ENCODE results near the gene STPG4. TPM values are rescaled to one million over a fixed set of nuclear protein-coding genes. Genes with fewer than 3 reads are reported as not detected.

Gene STPG4
- total RNA-seq (2014; rRNA removed; shearing (Covaris generic)), result not detected in 2 replicates
- not detected in 2 replicates for polyA plus RNA-seq (2016; fragmentation: Nextera tagmentation; extraction: Ambion mirVana)

GRCh38 chr2:47155091-47155876, at the start of gene STPG4:
Gene STPG4 (minus strand): TSS chr2:47155308. CDS start chr2:47155251, 57 bp downstream.
- no peaks in the 10 kb centered on the region for H3K27me3 ChIP-seq (replicated peaks; ENCODE audit: insufficient read depth)
- in situ Hi-C loops (cut with MboI), result loop anchor here (10.0 kb wide), 1 partner anchor 160 kb away; no protein-coding TSS in a partner anchor
- no peak within 1 kb of the TSS for H3K4me2 ChIP-seq (ENCODE audit: unreplicated experiment)
- peaks cover 78% of the 10 kb centered on the region for H3K36me3 ChIP-seq (ENCODE audit: low read depth)
- H3K9ac ChIP-seq, result no peak within 1 kb of the TSS; the same call in 1 of the 2 replicates
- H3K4me3 ChIP-seq, result no peak within 1 kb of the TSS
- H3K9me3 ChIP-seq (ENCODE audit: low read depth), result no peaks in the 10 kb centered on the region
- H3K4me1 ChIP-seq (ENCODE audit: insufficient read depth), result no peaks in the 10 kb centered on the region
- H3F3A ChIP-seq (ENCODE audit: insufficient read depth), result peaks cover 89% of the 10 kb centered on the region
- 85 to 86% methylated on average over 30 of the region's 30 CpGs for WGBS, 2 experiments (ENCODE audit: low coverage in 1 of 2, low lambda C conversion rate in 2 of 2, missing lambda C conversion rate in 2 of 2)
- H2AFZ ChIP-seq, result no peak within 1 kb of the TSS
- DNase-seq, result no peak
- no peak for TF ChIP-seq EZH2phosphoT487 (IDR thresholded peaks at IDR 0.05; ENCODE audit: insufficient read depth, low read depth)
- no peak for TF ChIP-seq EZH2 (IDR thresholded peaks at IDR 0.05; ENCODE audit: insufficient read depth, poor library complexity, severe bottlenecking)
- H3K9me2 ChIP-seq (ENCODE audit: insufficient read depth), result no peaks in the 10 kb centered on the region
- H4K20me1 ChIP-seq (ENCODE audit: insufficient read depth), result peaks cover 10% of the 10 kb centered on the region; the same call in 1 of the 2 replicates
- peak within 1 kb of the TSS; percentile 24 for H3K27ac ChIP-seq
- H3K79me2 ChIP-seq (ENCODE audit: insufficient read depth), result peaks cover 23% of the 10 kb centered on the region

- Histone ChIP-seq H3K27me3 (replicated peaks; ENCODE audit: insufficient read depth) (no peaks in the 10 kb centered on the region), H3K36me3 (ENCODE audit: low read depth) (no peaks in the 10 kb centered on the region), H2AFZ (no peak overlapping the region), H3K4me2 (ENCODE audit: unreplicated experiment) (no peak overlapping the region), H4K20me1 (ENCODE audit: insufficient read depth) (no peaks in the 10 kb centered on the region), H3K9ac (no peak overlapping the region), H3K4me3 (no peak overlapping the region), H3K27ac (no peak overlapping the region), H3K4me1 (ENCODE audit: insufficient read depth) (peaks cover 39% of the 10 kb centered on the region), H3F3A (ENCODE audit: insufficient read depth) (peaks cover 4% of the 10 kb centered on the region), H3K79me2 (ENCODE audit: insufficient read depth) (no peaks in the 10 kb centered on the region), H3K9me3 (ENCODE audit: low read depth) (no peaks in the 10 kb centered on the region), H3K9me2 (ENCODE audit: insufficient read depth) (no peaks in the 10 kb centered on the region)
- in situ Hi-C loops (cut with MboI), result no loop called here
- TF ChIP-seq EZH2phosphoT487 (IDR thresholded peaks at IDR 0.05; ENCODE audit: insufficient read depth, low read depth) (no peak), EZH2 (IDR thresholded peaks at IDR 0.05; ENCODE audit: insufficient read depth, poor library complexity, severe bottlenecking) (no peak)
- no peak for DNase-seq
- WGBS, 2 experiments (ENCODE audit: low coverage in 1 of 2, low lambda C conversion rate in 2 of 2, missing lambda C conversion rate in 2 of 2), result 73 to 80% methylated on average over 3 of the region's 3 CpGs
These were observed 49.6 kb upstream of the STPG4 start for GRCh38 chr2:47204691-47205090.

GRCh38 chr2:47203995-47204394, 48.9 kb upstream of the STPG4 start:
- Histone ChIP-seq H2AFZ (no peak overlapping the region), H3K9ac (no peak overlapping the region), H3F3A (ENCODE audit: insufficient read depth) (peaks cover 9% of the 10 kb centered on the region), H3K27ac (no peak overlapping the region), H3K36me3 (ENCODE audit: low read depth) (no peaks in the 10 kb centered on the region), H3K4me1 (ENCODE audit: insufficient read depth) (peaks cover 41% of the 10 kb centered on the region), H4K20me1 (ENCODE audit: insufficient read depth) (no peaks in the 10 kb centered on the region), H3K4me3 (no peak overlapping the region), H3K9me2 (ENCODE audit: insufficient read depth) (no peaks in the 10 kb centered on the region), H3K79me2 (ENCODE audit: insufficient read depth) (no peaks in the 10 kb centered on the region), H3K27me3 (replicated peaks; ENCODE audit: insufficient read depth) (no peaks in the 10 kb centered on the region), H3K4me2 (ENCODE audit: unreplicated experiment) (no peak overlapping the region), H3K9me3 (ENCODE audit: low read depth) (no peaks in the 10 kb centered on the region)
- no peak for DNase-seq
- in situ Hi-C loops (cut with MboI), result no loop called here
- no peak for TF ChIP-seq EZH2phosphoT487 (IDR thresholded peaks at IDR 0.05; ENCODE audit: insufficient read depth, low read depth)
- TF ChIP-seq EZH2 (IDR thresholded peaks at IDR 0.05; ENCODE audit: insufficient read depth, poor library complexity, severe bottlenecking), result no peak
- WGBS, 2 experiments (ENCODE audit: low coverage in 1 of 2, low lambda C conversion rate in 2 of 2, missing lambda C conversion rate in 2 of 2), result 84 to 88% methylated on average over 4 of the region's 4 CpGs

- H3K4me3 ChIP-seq, result no peak overlapping the region
- H2AFZ ChIP-seq, result no peak overlapping the region
- DNase-seq, result peak; percentile 38
- H3K27ac ChIP-seq, result no peak overlapping the region
- no peaks in the 10 kb centered on the region; the same call in 1 of the 2 replicates for H3K79me2 ChIP-seq (ENCODE audit: insufficient read depth)
- TF ChIP-seq EZH2phosphoT487 (IDR thresholded peaks at IDR 0.05; ENCODE audit: insufficient read depth, low read depth) (no peak), EZH2 (IDR thresholded peaks at IDR 0.05; ENCODE audit: insufficient read depth, poor library complexity, severe bottlenecking) (no peak)
- no peaks in the 10 kb centered on the region for H3K36me3 ChIP-seq (ENCODE audit: low read depth)
- no peak overlapping the region for H3K9ac ChIP-seq
- peaks cover 49% of the 10 kb centered on the region for H3K4me1 ChIP-seq (ENCODE audit: insufficient read depth)
- H3F3A ChIP-seq (ENCODE audit: insufficient read depth), result peaks cover 12% of the 10 kb centered on the region
- no peaks in the 10 kb centered on the region for H4K20me1 ChIP-seq (ENCODE audit: insufficient read depth)
- no peaks in the 10 kb centered on the region for H3K9me3 ChIP-seq (ENCODE audit: low read depth)
- H3K9me2 ChIP-seq (ENCODE audit: insufficient read depth), result no peaks in the 10 kb centered on the region
- WGBS, 2 experiments (ENCODE audit: low coverage in 1 of 2, low lambda C conversion rate in 2 of 2, missing lambda C conversion rate in 2 of 2), result 85 to 92% methylated on average over 2 of the region's 2 CpGs
- H3K4me2 ChIP-seq (ENCODE audit: unreplicated experiment), result peak overlapping the region; percentile 9
- H3K27me3 ChIP-seq (replicated peaks; ENCODE audit: insufficient read depth), result no peaks in the 10 kb centered on the region
- in situ Hi-C loops (cut with MboI), result no loop called here
These were observed 46.1 kb upstream of the STPG4 start for GRCh38 chr2:47201224-47201623.

Data from GM23248 (cell line).